HG02610 (cell line): ENCODE measurements around the gene SCYGR3.

Experiments
- ATAC-seq: cut with Tn5 transposase; IDR thresholded peaks from one replicate; pipeline ENCODE4 v1.9.1; 2021; ENCODE audit warnings: mild to moderate bottlenecking, moderate library complexity; ENCODE audit not compliant: unreplicated experiment

The SCYGR3 gene

DNA sequence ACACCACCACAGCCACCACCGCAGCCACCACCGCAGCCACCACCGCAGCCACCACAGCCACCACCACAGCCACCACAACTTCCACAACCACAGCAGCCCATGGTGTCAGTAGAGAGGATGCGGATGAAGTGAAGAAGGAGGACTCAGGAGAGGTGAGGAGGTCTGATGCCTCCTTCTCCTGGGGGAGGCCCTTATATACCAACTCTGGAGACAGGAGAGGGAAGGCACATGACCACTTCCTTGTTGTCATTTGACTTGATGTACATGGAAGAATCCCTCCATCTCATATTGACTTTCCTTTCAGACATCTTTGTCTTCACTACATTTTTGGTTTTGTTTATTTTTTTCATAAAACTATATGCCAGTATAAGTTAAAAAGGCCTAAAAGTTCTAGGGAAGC is at the start of gene SCYGR3:
Gene SCYGR3 (minus strand): TSS at position 101 of the 400 bp plus-strand sequence. CDS start 0 bp downstream, at position 101.
- ATAC-seq = no peak

DNA sequence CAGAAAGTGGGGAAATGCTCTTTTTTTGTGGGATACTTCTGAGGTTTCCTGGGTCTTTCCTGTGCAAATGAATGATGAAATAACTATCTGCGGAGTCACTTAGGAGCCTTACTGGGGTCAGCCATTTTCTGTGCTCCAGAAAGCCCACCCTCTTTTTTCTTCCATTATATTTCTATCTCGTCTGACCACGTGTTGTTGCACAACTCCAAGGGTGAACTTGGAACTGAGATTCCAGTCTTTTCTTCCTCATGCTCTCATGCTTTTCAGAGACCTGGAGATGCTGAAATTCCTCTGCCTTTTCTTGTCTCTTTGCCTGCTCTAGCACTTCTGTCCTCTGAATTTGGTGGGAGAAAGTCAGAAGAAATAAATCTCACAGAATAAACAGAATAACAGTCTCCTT is 47.2 kb upstream of the SCYGR3 start:
- no peak for ATAC-seq

DNA sequence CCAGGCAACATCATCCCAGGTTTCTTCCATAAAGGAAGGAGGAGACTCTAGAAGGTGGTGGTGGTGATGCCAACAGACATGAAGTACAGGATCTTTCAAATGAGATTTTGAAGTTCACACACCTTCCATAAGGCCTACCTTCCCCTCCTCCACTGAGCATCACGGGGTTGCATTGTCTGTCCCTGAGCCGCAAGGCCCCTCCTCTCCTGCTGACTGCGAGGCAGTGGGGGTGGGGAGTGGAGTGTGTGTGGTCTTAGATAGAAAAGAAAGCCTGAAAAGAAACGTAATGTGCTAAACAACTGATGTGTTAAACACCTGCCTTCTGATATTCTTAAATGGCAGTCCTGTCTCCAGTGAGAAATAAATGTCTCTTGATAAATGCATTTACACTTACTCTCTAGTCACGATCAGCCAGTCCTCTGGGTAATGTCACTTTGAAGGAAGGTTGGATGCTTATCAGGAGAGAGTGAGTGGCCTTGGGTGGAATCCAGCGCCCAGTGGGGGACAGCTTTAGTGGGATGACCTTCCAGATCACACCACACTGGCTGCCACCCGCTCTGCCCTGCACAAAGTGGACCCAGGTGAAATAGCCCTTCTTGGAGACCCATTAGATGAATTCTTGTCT is 46.5 kb upstream of the SCYGR3 start:
- ATAC-seq = no peak

- ATAC-seq = no peak
Observed at GRCh38 chr2:227657199-227657845, 42.7 kb upstream of the SCYGR3 start.

DNA sequence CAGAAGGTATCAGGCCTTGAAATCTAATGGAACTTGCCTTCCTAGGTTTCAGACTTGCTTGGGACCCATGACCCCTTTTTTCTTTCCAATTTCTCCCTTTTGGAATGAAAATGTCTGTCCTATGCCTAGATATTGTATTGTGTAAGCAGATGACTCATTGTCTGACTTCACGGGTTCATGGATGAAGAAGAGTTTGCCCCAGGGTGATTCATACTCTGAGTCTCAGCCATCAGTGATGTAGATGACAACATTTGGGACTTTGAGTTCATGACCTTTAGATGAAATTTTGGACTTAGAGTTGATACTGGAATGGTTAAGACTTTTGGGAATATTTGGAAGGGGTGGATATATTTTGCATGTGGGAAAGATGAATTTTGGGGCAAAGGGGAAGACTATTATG is 40.8 kb upstream of the SCYGR3 start:
- ATAC-seq = peak; percentile 62

DNA sequence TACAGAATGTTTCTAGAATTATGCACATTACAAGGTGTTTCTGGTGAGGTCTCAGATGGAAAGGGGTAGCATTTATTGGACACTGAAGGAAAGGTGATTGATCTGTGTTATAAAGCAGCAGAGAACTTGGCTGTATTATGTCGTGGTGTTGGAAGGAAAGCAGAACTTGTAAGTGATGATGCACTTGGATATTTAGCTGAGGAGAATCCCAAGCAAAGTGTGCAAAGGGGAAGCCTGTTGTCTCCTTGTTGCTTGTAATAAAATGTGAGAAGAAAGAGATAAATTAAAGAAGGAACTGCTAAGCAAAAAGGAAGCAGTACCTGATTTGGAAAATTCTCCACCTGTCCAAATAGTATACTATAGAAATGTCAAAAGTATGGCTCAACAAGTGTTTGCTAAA is 39.8 kb upstream of the SCYGR3 start:
- no peak for ATAC-seq

- no peak for ATAC-seq
Observed at GRCh38 chr2:227653419-227653818, 38.8 kb upstream of the SCYGR3 start.

DNA sequence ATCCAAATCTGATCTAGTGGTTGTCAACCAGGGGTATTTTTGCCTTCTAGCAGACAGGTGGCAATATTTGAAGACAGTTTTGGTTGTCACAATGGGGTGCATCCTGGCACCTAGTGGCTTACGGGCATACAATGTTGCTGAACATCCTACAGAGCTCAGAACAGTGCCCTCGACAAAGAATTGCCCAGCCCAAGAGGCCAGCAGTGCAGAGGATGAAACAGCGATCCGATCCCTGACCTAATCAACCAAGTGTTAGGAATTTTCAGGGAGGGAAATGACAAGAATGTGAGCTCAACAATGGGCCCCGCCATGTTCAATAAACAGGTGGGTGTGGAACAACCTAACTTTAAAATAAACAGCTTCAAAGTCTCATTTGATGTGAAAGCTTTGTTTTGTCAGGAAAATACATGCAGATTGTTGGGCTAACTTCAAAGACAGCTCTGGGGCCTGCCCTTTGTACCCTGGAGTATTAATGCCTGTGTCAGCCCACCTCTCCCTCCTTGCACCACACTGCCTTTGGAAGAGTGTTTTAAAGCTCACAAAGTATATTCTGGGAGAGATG is 29.4 kb upstream of the SCYGR3 start:
- no peak for ATAC-seq

DNA sequence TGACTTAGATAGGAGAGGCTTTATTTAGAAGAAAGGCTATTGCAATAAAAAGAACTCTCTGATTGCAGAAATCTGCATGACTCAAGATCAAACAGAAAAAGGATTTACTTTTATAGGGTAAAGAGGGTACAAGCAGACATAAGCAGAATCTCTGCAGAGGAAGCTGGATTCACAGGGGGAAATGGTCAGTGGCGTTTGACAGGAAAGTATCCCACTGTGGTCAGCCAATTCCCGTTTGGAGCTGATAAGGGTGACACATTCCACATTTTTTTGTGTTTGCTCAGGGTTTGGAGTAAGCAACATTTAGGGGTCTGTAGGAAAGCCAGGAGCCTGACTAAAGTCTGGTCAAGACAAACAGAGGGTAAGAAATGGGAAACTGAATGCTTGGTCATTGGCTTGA is 28.0 kb upstream of the SCYGR3 start:
- ATAC-seq = no peak

DNA sequence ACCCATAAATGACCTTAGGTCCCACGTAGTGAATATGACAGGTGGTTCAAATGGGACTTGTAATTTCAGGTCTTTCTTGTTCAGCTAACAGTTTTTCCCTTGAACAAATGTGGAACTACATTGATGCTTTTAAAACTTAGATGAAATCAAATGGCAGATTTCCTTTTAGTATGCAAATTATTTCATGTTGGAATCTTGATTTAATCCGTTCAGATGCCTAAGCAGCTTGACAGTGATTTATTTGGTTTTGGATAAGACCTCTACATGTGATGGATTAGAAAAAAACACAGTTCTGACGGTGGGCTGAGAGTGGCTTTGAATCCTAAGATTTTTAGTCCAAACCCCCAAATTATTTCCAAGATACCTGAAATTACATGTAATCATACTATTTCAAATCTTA is 19.6 kb upstream of the SCYGR3 start:
- ATAC-seq = no peak

- ATAC-seq = no peak
Observed at GRCh38 chr2:227632827-227633226, 18.2 kb upstream of the SCYGR3 start.

GRCh38 chr2:227630322-227630721 is 15.7 kb upstream of the SCYGR3 start:
- ATAC-seq = no peak

GRCh38 chr2:227629435-227629834 is 14.8 kb upstream of the SCYGR3 start:
- no peak for ATAC-seq

DNA sequence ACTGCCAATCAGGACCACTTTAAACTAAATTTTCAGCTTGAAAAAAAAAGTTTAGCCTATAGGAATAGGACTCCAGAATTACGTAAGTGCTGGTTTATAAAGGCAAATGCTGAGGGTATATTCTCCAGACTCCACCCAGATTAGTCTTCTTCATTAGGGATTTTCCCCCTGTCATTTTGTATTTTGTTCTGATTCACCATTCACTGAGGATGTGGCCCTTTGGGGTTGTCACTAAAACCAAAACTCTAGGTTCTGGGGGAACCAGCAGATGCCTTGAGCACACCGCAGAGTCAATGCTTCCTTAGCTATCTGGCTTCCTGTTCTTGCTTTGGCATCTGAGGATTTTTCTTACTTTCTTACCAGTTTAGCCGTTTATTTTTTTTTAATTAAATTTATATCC is 13.1 kb upstream of the SCYGR3 start:
- ATAC-seq = peak; percentile 100

- no peak for ATAC-seq
Observed at GRCh38 chr2:227626580-227627151, 12.0 kb upstream of the SCYGR3 start.

GRCh38 chr2:227625420-227625819 is 10.8 kb upstream of the SCYGR3 start:
- no peak for ATAC-seq

GRCh38 chr2:227623226-227623625 is 8.6 kb upstream of the SCYGR3 start:
- ATAC-seq = no peak

DNA sequence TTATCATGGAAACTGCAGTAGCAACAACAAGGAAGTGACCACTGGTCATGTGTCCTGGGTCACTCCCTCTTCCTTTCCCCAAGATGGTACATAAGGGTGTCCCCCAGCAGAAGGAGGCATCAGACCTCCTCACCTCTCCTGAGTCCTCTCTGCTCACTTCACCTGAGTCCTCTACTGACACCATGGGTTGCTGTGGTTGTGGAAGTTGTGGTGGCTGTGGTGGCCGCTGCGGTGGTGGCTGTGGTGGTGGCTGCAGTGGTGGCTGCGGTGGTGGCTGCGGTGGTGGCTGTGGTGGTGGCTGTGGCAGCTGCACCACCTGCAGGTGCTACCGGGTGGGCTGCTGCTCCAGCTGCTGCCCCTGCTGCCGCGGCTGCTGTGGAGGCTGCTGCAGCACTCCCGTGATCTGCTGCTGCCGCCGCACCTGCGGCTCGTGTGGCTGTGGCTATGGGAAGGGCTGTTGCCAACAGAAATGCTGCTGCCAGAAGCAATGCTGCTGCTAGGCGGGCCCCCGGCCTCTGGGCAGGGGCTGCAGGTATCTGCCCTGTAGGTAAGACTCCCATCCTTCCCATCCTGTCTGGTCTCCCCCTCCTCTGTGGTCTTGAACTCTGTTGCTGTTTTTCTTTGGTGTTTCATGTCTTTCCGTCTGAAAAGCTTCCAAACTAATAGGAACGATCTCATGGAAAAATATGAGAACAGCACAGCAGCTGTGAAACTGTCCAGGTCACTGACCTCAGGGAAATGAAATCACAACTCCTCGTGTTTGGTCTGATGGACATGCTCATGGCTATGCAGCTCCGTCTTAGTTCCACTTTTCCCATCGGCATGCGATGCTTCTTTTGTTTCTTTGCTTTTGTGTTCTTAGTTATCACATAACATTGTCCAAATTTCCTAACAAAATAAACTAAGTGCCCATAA is 2.9 kb upstream of the SCYGR3 start, which contains the start of gene SCYGR4:
Gene SCYGR4 (plus strand): TSS at position 183 of the 915 bp plus-strand sequence. CDS start 0 bp downstream, at position 183.
- no peak for ATAC-seq

DNA sequence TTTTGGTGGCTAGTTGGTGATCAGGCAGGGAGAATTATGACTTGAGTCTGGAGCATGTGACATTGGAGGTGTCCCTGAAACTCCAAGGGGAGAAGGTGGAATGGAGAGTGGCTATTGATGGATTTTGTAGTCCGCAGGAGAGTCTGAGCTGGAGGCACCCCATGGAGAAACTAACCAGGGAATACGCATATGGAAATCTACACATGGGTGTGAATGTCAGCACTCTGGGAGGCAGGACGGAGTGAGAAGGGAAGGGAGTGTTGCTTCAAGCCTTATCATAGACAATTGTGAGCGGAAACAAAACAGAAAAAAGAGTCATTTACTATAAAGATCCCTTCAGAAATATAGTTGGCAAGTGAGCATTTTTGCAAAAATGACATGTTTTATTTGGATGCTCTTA is 2.0 kb upstream of the SCYGR3 start:
- ATAC-seq = no peak

GRCh38 chr2:227615906-227616305 is 1.3 kb upstream of the SCYGR3 start:
- no peak for ATAC-seq

DNA sequence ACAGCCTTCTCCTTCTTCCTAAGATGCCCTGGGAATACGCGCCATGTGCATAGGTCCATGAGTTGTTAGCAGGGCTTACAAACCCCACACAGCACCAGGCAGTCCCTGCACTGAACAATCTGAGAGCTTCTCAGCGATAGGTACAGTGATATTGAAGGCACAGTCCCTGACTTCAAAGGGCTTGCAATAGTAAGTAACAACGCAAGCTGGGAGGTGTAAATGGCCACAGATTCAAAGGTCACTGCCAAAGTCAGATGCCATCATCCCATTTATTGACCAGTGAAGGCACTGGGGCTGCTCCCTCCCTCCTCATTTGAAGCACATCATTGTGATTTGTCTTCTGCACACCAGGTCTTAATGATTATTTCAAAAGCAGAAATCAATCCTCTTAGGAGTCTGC is 541 bp upstream of the SCYGR3 start:
- ATAC-seq = no peak
